ENCODE results near the gene CNGA3. TPM values are rescaled to one million over a fixed set of nuclear protein-coding genes. Genes with fewer than 3 reads are reported as not detected.

CNGA3 gene
- not detected in 2 replicates for total RNA-seq (2014; rRNA removed; shearing (Covaris generic))
- polyA plus RNA-seq (2016; fragmentation: Nextera tagmentation; extraction: Ambion mirVana): not detected in 2 replicates
- long read RNA-seq: 0 reads

- Histone ChIP-seq H3K4me1 (ENCODE audit: insufficient read depth) (peaks cover 10% of the 10 kb centered on the region), H3K27ac (ENCODE audit: low read depth) (no peak within 1 kb of the TSS), H3F3A (replicated peaks; ENCODE audit: low read depth) (no peaks in the 10 kb centered on the region), H2AFZ (peak within 1 kb of the TSS; percentile 28; the same call in 1 of the 2 replicates), H3K4me2 (peak within 1 kb of the TSS; percentile 94), H3K79me2 (replicated peaks; ENCODE audit: insufficient read depth) (no peaks in the 10 kb centered on the region), H3K4me3 (peak within 1 kb of the TSS; percentile 66), H3K36me3 (ENCODE audit: insufficient read depth) (no peaks in the 10 kb centered on the region), H3K27me3 (ENCODE audit: insufficient read depth) (peaks cover 89% of the 10 kb centered on the region), H4K20me1 (replicated peaks; ENCODE audit: insufficient read depth) (no peaks in the 10 kb centered on the region; the same call in 1 of the 2 replicates), H3K9me2 (ENCODE audit: insufficient read depth) (no peaks in the 10 kb centered on the region)
- peak; percentile 87 for TF ChIP-seq REST (IDR thresholded peaks at IDR 0.05; ENCODE audit: unreplicated experiment)
- no peak for TF ChIP-seq ZNF114 (CRISPR knock-in tag; IDR thresholded peaks at IDR 0.05)
- no peak within 1 kb of the TSS for H3K27ac Mint-ChIP-seq
- peaks cover 9% of the 10 kb centered on the region; the same call in 2 of the 3 replicates for H3K9me3 Mint-ChIP-seq
- H3K4me1 Mint-ChIP-seq: peaks cover 18% of the 10 kb centered on the region
- H3K36me3 Mint-ChIP-seq (ENCODE audit: low read depth): 0 out of 3 replicates have a peak, but pooled peaks cover 2% of the 10 kb centered on the region
- DNase-seq (ENCODE audit: low spot score) (peak; percentile 72), ATAC-seq (peak; percentile 69)
- H3K4me3 Mint-ChIP-seq: peak within 1 kb of the TSS; percentile 77
- peaks cover 53% of the 10 kb centered on the region for H3K27me3 Mint-ChIP-seq (ENCODE audit: insufficient read depth, low read depth, poor library complexity)
Observed at GRCh38 chr2:98346311-98347236, at the start of gene CNGA3. Gene CNGA3, plus strand, starts transcription at chr2:98346456. Its CDS starts 23,520 bp downstream, at chr2:98369976.

- Mint-ChIP-seq H3K27ac (no peak overlapping the region), H3K4me1 (peaks cover 9% of the 10 kb centered on the region; the same call in 2 of the 3 replicates), H3K36me3 (ENCODE audit: low read depth) (no peaks in the 10 kb centered on the region), H3K9me3 (no peaks in the 10 kb centered on the region), H3K4me3 (no peak overlapping the region), H3K27me3 (ENCODE audit: insufficient read depth, low read depth, poor library complexity) (peaks cover 8% of the 10 kb centered on the region)
- H4K20me1 ChIP-seq (replicated peaks; ENCODE audit: insufficient read depth): no peaks in the 10 kb centered on the region
- H3K4me2 ChIP-seq: no peak overlapping the region
- no peak for TF ChIP-seq EZH2phosphoT487 (IDR thresholded peaks at IDR 0.05; ENCODE audit: unreplicated experiment)
- TF ChIP-seq CTCF (conservative IDR thresholded peaks at IDR 0.05; ENCODE audit: low read depth in 2 of 2): peak; percentile 67 to 75
- DNase-seq (ENCODE audit: low spot score) (peak; percentile 50), ATAC-seq (peak; percentile 72)
- no peaks in the 10 kb centered on the region for H3K4me1 ChIP-seq (ENCODE audit: insufficient read depth)
- no peak overlapping the region for H3K4me3 ChIP-seq
- H3K27me3 ChIP-seq (ENCODE audit: insufficient read depth): no peaks in the 10 kb centered on the region
- no peaks in the 10 kb centered on the region for H3K9me2 ChIP-seq (ENCODE audit: insufficient read depth)
- no peak overlapping the region for H3K27ac ChIP-seq (ENCODE audit: low read depth)
- no peaks in the 10 kb centered on the region for H3K79me2 ChIP-seq (replicated peaks; ENCODE audit: insufficient read depth)
- no peak overlapping the region for H2AFZ ChIP-seq
- H3K36me3 ChIP-seq (ENCODE audit: insufficient read depth): no peaks in the 10 kb centered on the region
- H3F3A ChIP-seq (replicated peaks; ENCODE audit: low read depth): no peaks in the 10 kb centered on the region
Observed at GRCh38 chr2:98297817-98298682, 48.2 kb upstream of the CNGA3 start.

Data from GM23338 (cell line).